ENCODE data around the gene GDPD5.

Gene GDPD5

DNA sequence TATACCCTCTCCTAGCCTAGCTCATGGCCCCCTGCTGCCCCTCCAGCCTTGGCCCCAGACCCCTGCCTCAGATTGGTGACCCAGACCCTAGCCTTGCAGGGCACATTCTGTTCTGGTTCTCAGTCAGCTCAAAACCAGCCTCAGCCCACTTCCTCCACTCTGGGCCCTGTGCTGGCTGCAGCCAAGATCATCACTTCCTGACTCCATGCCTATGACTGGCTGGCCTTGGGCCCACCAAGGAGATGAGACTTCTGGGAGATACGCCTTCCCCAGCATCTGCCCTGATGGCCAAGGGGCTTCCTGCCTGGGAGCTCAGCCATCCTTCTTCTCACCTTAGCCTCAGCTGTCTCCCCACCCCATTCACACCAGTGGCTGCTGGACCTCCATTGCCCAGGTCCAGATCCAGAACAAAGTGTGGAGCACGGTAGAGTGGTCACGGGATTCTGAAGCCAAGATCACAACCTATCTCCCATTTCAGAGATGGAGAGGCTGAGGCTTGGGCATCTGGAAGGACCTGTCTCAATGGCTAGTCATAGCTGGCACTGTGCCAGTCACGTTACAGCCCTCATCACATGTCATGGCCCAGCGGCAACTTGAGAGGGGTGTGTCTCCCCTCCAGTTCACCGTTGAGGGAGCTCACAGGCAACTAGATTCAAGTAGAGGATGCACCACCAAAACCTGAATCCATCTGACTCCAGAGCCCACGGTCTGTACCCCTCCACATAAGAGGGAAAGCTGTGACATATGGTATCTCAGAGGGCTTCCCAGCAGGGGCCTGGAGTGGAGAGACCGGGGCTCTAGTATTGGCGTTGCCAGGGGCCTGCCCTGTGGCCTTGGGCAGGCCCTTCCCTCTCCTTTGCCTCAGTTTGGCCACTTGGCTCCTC lies 49.7 kb downstream of the GDPD5 start:
- no peak for DNase-seq
- Histone ChIP-seq H3K4ac (ENCODE audit: low read depth in 1 of 2, low read length in 2 of 2) (peak overlapping the region; percentile 5 to 20), H2BK15ac (ENCODE audit: low read depth, poor library complexity, severe bottlenecking) (no peak overlapping the region), H3K27me3 (ENCODE audit: control insufficient read depth in 1 of 2, insufficient read depth in 1 of 2, low read length in 2 of 2) (no peaks in the 10 kb centered on the region), H3K9me3 (ENCODE audit: control insufficient read depth, low read length) (no peaks in the 10 kb centered on the region), H3K79me1 (replicated peaks; ENCODE audit: low read length, poor library complexity, severe bottlenecking) (no peaks in the 10 kb centered on the region), H4K8ac (ENCODE audit: low read length) (peak overlapping the region; percentile 98), H2BK12ac (ENCODE audit: low read length in 2 of 2) (peak overlapping the region; percentile 61 to 85), H3K14ac (ENCODE audit: low read length in 2 of 2) (peak overlapping the region in 1 of 2 experiments; percentile 66), H3K18ac (ENCODE audit: low read depth in 1 of 2, low read length in 2 of 2) (peak overlapping the region; percentile 81 to 83), H3K27ac (ENCODE audit: low read length, poor library complexity, severe bottlenecking) (no peak overlapping the region), H3K4me2 (ENCODE audit: low read length, poor library complexity, severe bottlenecking) (no peak overlapping the region), H4K91ac (ENCODE audit: low read length) (peak overlapping the region; percentile 81), H2AK5ac (ENCODE audit: low read length, severe bottlenecking) (no peak overlapping the region), H3K4me1 (ENCODE audit: control insufficient read depth, insufficient read depth, low read depth, low read length) (peaks cover 17% of the 10 kb centered on the region), H3K4me3 (ENCODE audit: insufficient read depth in 1 of 2, low read depth in 1 of 2, low read length in 2 of 2) (no peak overlapping the region), H2AFZ (ENCODE audit: low read depth, low read length) (peak overlapping the region; percentile 34), H3K36me3 (ENCODE audit: control insufficient read depth in 1 of 2, insufficient read depth in 2 of 2, low read depth in 1 of 2, low read length in 2 of 2) (no peaks in the 10 kb centered on the region), H3K23ac (ENCODE audit: low read length in 2 of 2) (no peak overlapping the region), H2BK120ac (ENCODE audit: low read depth, low read length) (no peak overlapping the region), H3K9ac (ENCODE audit: low read length) (no peak overlapping the region), H2BK5ac (ENCODE audit: low read depth, low read length, poor library complexity, severe bottlenecking) (no peak overlapping the region)
- WGBS: 87% methylated on average over 9 of the region's 9 CpGs

DNA sequence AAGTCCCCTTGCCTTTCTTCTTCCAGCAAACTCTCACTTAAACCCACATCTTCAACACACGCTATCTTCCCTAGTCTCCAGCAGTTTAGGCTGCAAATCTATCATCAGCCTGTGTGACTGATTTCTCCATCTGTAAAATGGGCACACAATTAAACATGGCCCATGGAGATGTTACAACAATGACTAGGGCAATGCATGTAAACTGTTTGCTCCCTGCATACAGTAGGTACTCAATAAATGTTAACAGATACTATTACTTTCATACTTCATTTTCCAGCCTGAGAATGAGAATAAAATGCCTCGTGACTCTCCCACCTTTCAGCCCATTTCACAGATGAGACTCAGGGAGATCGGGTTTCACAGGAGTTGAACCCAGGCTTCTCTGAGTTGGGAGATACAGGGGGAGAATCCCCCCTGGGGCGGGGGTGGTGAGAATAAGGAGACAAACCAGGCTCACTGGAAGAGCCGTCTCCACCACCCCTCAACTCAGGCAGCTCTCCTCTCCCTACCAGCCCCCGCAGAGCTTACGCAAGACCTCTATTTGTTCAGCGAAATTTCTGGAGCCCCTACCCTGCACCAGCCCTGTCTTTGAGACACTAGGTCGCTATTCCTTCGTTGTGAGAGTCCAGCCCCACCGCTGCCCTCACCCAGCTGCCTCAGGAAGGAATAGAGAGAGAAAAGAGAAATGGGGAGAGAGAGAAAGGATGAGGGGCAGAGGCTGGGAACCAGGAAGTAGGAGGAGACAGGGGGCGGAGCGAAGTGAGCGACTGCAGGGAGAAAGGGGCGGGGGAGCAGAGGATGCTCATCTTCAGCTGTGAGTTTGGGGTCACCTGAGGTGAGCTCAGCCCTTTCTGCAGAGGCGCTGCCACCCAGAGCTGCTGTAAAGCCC lies 50.6 kb downstream of the GDPD5 start:
- H4K8ac ChIP-seq (ENCODE audit: low read length): peak overlapping the region; percentile 98
- H2BK5ac ChIP-seq (ENCODE audit: low read depth, low read length, poor library complexity, severe bottlenecking): no peak overlapping the region
- peak overlapping the region; percentile 81 to 88 for H3K18ac ChIP-seq (ENCODE audit: low read depth in 1 of 2, low read length in 2 of 2)
- H3K36me3 ChIP-seq (ENCODE audit: control insufficient read depth in 1 of 2, insufficient read depth in 2 of 2, low read depth in 1 of 2, low read length in 2 of 2): no peaks in the 10 kb centered on the region
- peak overlapping the region; percentile 38 to 55 for H2BK12ac ChIP-seq (ENCODE audit: low read length in 2 of 2)
- peak overlapping the region; percentile 35 for H3K4me2 ChIP-seq (ENCODE audit: low read length, poor library complexity, severe bottlenecking)
- no peaks in the 10 kb centered on the region for H3K9me3 ChIP-seq (ENCODE audit: control insufficient read depth, low read length)
- H4K91ac ChIP-seq (ENCODE audit: low read length): peak overlapping the region; percentile 81
- H3K14ac ChIP-seq (ENCODE audit: low read length in 2 of 2): peak overlapping the region in 1 of 2 experiments; percentile 66
- peak overlapping the region; percentile 52 for H2BK15ac ChIP-seq (ENCODE audit: low read depth, poor library complexity, severe bottlenecking)
- peak; percentile 76 for DNase-seq
- H3K27ac ChIP-seq (ENCODE audit: low read length, poor library complexity, severe bottlenecking): no peak overlapping the region
- H2AK5ac ChIP-seq (ENCODE audit: low read length, severe bottlenecking): no peak overlapping the region
- H3K9ac ChIP-seq (ENCODE audit: low read length): no peak overlapping the region
- no peaks in the 10 kb centered on the region for H3K27me3 ChIP-seq (ENCODE audit: control insufficient read depth in 1 of 2, insufficient read depth in 1 of 2, low read length in 2 of 2)
- peak overlapping the region; percentile 72 for H2AFZ ChIP-seq (ENCODE audit: low read depth, low read length)
- H3K4me1 ChIP-seq (ENCODE audit: control insufficient read depth, insufficient read depth, low read depth, low read length): peaks cover 17% of the 10 kb centered on the region
- H3K23ac ChIP-seq (ENCODE audit: low read length in 2 of 2): no peak overlapping the region
- H3K4me3 ChIP-seq (ENCODE audit: insufficient read depth in 1 of 2, low read depth in 1 of 2, low read length in 2 of 2): no peak overlapping the region
- peak overlapping the region; percentile 68 to 70 for H3K4ac ChIP-seq (ENCODE audit: low read depth in 1 of 2, low read length in 2 of 2)
- H3K79me1 ChIP-seq (replicated peaks; ENCODE audit: low read length, poor library complexity, severe bottlenecking): no peaks in the 10 kb centered on the region
- H2BK120ac ChIP-seq (ENCODE audit: low read depth, low read length): peak overlapping the region; percentile 69
- WGBS: 34% methylated on average over 14 of the region's 16 CpGs

DNA sequence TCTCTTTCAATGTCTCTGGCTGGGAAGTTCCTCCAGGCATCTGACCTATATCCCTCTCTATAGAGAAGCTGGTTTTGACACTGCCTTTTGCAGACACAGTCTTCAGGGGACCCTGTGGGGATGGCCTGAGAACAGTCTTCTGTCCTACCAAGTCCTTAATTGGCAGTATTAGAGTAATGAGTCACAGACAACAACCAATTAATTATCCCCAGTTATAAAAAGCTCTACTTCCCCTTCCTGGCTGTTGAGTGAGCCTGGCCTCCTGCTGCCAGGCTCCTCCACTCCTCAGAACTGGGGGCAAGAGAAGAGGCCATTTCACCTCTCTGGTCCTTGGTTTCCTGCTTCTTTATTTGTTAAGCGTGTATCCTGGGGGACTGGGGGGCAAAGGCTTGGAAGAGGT lies 51.5 kb downstream of the GDPD5 start:
- Histone ChIP-seq H2AFZ (ENCODE audit: low read depth, low read length) (peak overlapping the region; percentile 29), H3K4me2 (ENCODE audit: low read length, poor library complexity, severe bottlenecking) (no peak overlapping the region), H3K9me3 (ENCODE audit: control insufficient read depth, low read length) (no peaks in the 10 kb centered on the region), H2AK5ac (ENCODE audit: low read length, severe bottlenecking) (no peak overlapping the region), H3K23ac (ENCODE audit: low read length in 2 of 2) (no peak overlapping the region), H2BK15ac (ENCODE audit: low read depth, poor library complexity, severe bottlenecking) (no peak overlapping the region), H3K4me3 (ENCODE audit: insufficient read depth in 1 of 2, low read depth in 1 of 2, low read length in 2 of 2) (no peak overlapping the region), H2BK120ac (ENCODE audit: low read depth, low read length) (no peak overlapping the region), H2BK12ac (ENCODE audit: low read length in 2 of 2) (peak overlapping the region; percentile 38 to 55), H3K36me3 (ENCODE audit: control insufficient read depth in 1 of 2, insufficient read depth in 2 of 2, low read depth in 1 of 2, low read length in 2 of 2) (no peaks in the 10 kb centered on the region), H3K27ac (ENCODE audit: low read length, poor library complexity, severe bottlenecking) (no peak overlapping the region), H3K14ac (ENCODE audit: low read length in 2 of 2) (peak overlapping the region in 1 of 2 experiments; percentile 46), H4K91ac (ENCODE audit: low read length) (peak overlapping the region; percentile 79), H3K18ac (ENCODE audit: low read depth in 1 of 2, low read length in 2 of 2) (peak overlapping the region in 1 of 2 experiments; percentile 88), H4K8ac (ENCODE audit: low read length) (peak overlapping the region; percentile 66), H3K79me1 (replicated peaks; ENCODE audit: low read length, poor library complexity, severe bottlenecking) (no peaks in the 10 kb centered on the region), H3K4me1 (ENCODE audit: control insufficient read depth, insufficient read depth, low read depth, low read length) (peaks cover 19% of the 10 kb centered on the region), H3K4ac (ENCODE audit: low read depth in 1 of 2, low read length in 2 of 2) (peak overlapping the region; percentile 37 to 70), H3K27me3 (ENCODE audit: control insufficient read depth in 1 of 2, insufficient read depth in 1 of 2, low read length in 2 of 2) (no peaks in the 10 kb centered on the region), H2BK5ac (ENCODE audit: low read depth, low read length, poor library complexity, severe bottlenecking) (no peak overlapping the region), H3K9ac (ENCODE audit: low read length) (no peak overlapping the region)
- DNase-seq: peak; percentile 59
- 44% methylated on average over 1 of the region's 1 CpG for WGBS

DNA sequence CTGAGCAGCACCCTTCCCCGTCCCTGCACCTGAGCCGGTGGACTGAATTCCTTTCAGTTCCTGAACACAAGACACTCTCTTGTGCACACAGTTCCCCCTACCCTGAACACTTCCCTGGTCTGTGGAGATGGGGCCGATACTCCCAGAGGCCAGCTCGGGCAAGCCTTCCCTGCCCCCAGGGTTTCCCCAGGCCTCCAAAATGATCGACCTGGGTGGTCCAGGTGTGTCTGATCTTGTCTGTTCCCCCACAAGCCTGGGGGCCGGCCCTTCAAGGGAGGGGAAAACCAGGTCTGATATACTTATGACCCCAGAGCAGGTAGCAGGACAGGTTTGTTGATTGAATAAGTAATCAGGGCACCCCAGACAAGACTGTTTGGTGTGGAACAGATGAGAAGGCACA lies 52.1 kb downstream of the GDPD5 start:
- Histone ChIP-seq H3K79me1 (replicated peaks; ENCODE audit: low read length, poor library complexity, severe bottlenecking) (no peaks in the 10 kb centered on the region), H3K4ac (ENCODE audit: low read depth in 1 of 2, low read length in 2 of 2) (no peak overlapping the region), H2AK5ac (ENCODE audit: low read length, severe bottlenecking) (no peak overlapping the region), H3K4me1 (ENCODE audit: control insufficient read depth, insufficient read depth, low read depth, low read length) (peaks cover 24% of the 10 kb centered on the region), H2BK120ac (ENCODE audit: low read depth, low read length) (peak overlapping the region; percentile 21), H2BK12ac (ENCODE audit: low read length in 2 of 2) (no peak overlapping the region), H4K91ac (ENCODE audit: low read length) (peak overlapping the region; percentile 57), H3K18ac (ENCODE audit: low read depth in 1 of 2, low read length in 2 of 2) (no peak overlapping the region), H3K9ac (ENCODE audit: low read length) (no peak overlapping the region), H3K23ac (ENCODE audit: low read length in 2 of 2) (no peak overlapping the region), H3K9me3 (ENCODE audit: control insufficient read depth, low read length) (no peaks in the 10 kb centered on the region), H3K27ac (ENCODE audit: low read length, poor library complexity, severe bottlenecking) (no peak overlapping the region), H4K8ac (ENCODE audit: low read length) (no peak overlapping the region), H2AFZ (ENCODE audit: low read depth, low read length) (no peak overlapping the region), H3K27me3 (ENCODE audit: control insufficient read depth in 1 of 2, insufficient read depth in 1 of 2, low read length in 2 of 2) (no peaks in the 10 kb centered on the region), H3K14ac (ENCODE audit: low read length in 2 of 2) (no peak overlapping the region), H3K4me3 (ENCODE audit: insufficient read depth in 1 of 2, low read depth in 1 of 2, low read length in 2 of 2) (no peak overlapping the region), H3K36me3 (ENCODE audit: control insufficient read depth in 1 of 2, insufficient read depth in 2 of 2, low read depth in 1 of 2, low read length in 2 of 2) (no peaks in the 10 kb centered on the region), H2BK15ac (ENCODE audit: low read depth, poor library complexity, severe bottlenecking) (no peak overlapping the region), H3K4me2 (ENCODE audit: low read length, poor library complexity, severe bottlenecking) (no peak overlapping the region), H2BK5ac (ENCODE audit: low read depth, low read length, poor library complexity, severe bottlenecking) (no peak overlapping the region)
- WGBS: 88% methylated on average over 6 of the region's 6 CpGs
- DNase-seq: no peak
